K562 (cell line): ENCODE results near the gene IL2RG. TPM values are rescaled to one million over a fixed set of nuclear protein-coding genes. Genes with fewer than 3 reads are reported as not detected.
A peak's percentile ranks its signal among the peaks of the same experiment; 100 is the strongest.

Experiments used
- ATF7 ChIP-seq: fragments of 450-650 bp; IDR thresholded peaks from 2 replicates; pipeline ENCODE4 v1.7.1; 2014; ENCODE audit warnings: mild to moderate bottlenecking, moderate library complexity
- KDM5B ChIP-seq: fragments of 200-600 bp; sonication (generic); IDR thresholded peaks from 2 replicates; pipeline ENCODE4 v1.6.1; 2012; ENCODE audit warnings: low read depth, mild to moderate bottlenecking, moderate library complexity, low read length, control low read depth, inconsistent platforms; ENCODE audit not compliant: insufficient replicate concordance
- MGA ChIP-seq: fragments of 450-650 bp; IDR thresholded peaks from 2 replicates; pipeline ENCODE4 v1.6.1; 2016; ENCODE audit warnings: mild to moderate bottlenecking, moderate library complexity
- SMARCC2 ChIP-seq: fragments of 450-650 bp; IDR thresholded peaks from 2 replicates; pipeline ENCODE4 v1.6.1; 2017; ENCODE audit warnings: antibody characterized with exemption, moderate library complexity, mild to moderate bottlenecking, low read depth
- YBX1 ChIP-seq: fragments of 450-650 bp; IDR thresholded peaks from 2 replicates; pipeline ENCODE4 v1.7.1; 2016; ENCODE audit warnings: mild to moderate bottlenecking
- polyA plus RNA-seq, 8 experiments: library from polyadenylated mRNA; depleted of rRNA in 4 of 8; stranded (reverse) in 5 of 8; unstranded in 3 of 8; fragments of >200 nt; fragmentation: Nextera tagmentation in 2 of 8; fragmentation: Illumina TruSeq in 1 of 8; extraction: Ambion mirVana in 2 of 8; extraction: Trizol in 1 of 8; gene quantifications; 2 replicates each; pipeline versions ENCODE4 v1.2.1 to v1.2.3, GENCODE V29; 2011 to 2014; ENCODE audit warnings: inconsistent platforms in 1 of 8, missing spikeins in 1 of 8
- total RNA-seq, 7 experiments: library from RNA; depleted of rRNA in 6 of 7; stranded (reverse); fragments of >200 nt in 6 of 7; fragmentation: Illumina TruSeq in 2 of 7; extraction: Trizol in 2 of 7; gene quantifications; 2 replicates each; pipeline versions ENCODE4 v1.2.1 to v1.2.3, GENCODE V29; 2011 to 2021; ENCODE audit warnings: low replicate concordance in 1 of 7

Gene IL2RG
- total and polyA plus RNA-seq, 9 of the 15 experiments (the other 6 are each of a cell fraction or from before 2014, with no cell fraction given) = 5.5 to 55.4 (median 19.7) TPM

GRCh38 chrX:71095555-71095980, 15.8 kb downstream of the IL2RG start, which contains the start of gene FOXO4 (continued):
- no peak for TF ChIP-seq YBX1
- peak; percentile 61 for TF ChIP-seq MGA
- no peak for TF ChIP-seq SMARCC2
- TF ChIP-seq ATF7 = peak; percentile 18; the same call in 1 of the 2 replicates
- TF ChIP-seq KDM5B = peak; percentile 42
